ENCODE data around the gene IL17D. TPM values are rescaled to one million over a fixed set of nuclear protein-coding genes. Genes with fewer than 3 reads are reported as not detected.
"Not testable (repeated sequence)": the region's sequence is repeated elsewhere in the genome, so short reads cannot be mapped to it uniquely, and the experiment has no call there.

Gene IL17D
- total and polyA plus RNA-seq, 9 donors, result 1.7 to 12.6 (median 4.4) TPM

- Histone ChIP-seq H3K9me3 (no peaks in the 10 kb centered on the region), H3K27me3 (no peaks in the 10 kb centered on the region), H3K4me3 (no peak overlapping the region), H3K4me1 (ENCODE audit: insufficient read depth) (no peaks in the 10 kb centered on the region), H3K27ac (no peak overlapping the region), H3K36me3 (no peaks in the 10 kb centered on the region)
- DNase-seq, result no peak
- 95 to 97% (median 96%) methylated on average over 10 of the region's 10 CpGs for WGBS, 3 donors
- intact Hi-C loops (cut with DNase I), result no loop called here
- TF ChIP-seq POLR2A (IDR thresholded peaks at IDR 0.05) (no peak), CTCF (IDR thresholded peaks at IDR 0.05) (no peak), EP300 (IDR thresholded peaks at IDR 0.05) (no peak)
These were observed 23.0 kb upstream of the IL17D start for GRCh38 chr13:20680416-20681080.

- H3K4me1 ChIP-seq (ENCODE audit: insufficient read depth); intact Hi-C loops (cut with DNase I); H3K27me3 ChIP-seq; H3K27ac ChIP-seq; H3K4me3 ChIP-seq; H3K9me3 ChIP-seq; H3K36me3 ChIP-seq; DNase-seq: not testable (repeated sequence)
- WGBS, 3 donors, result 66 to 75% (median 72%) methylated on average over 5 of the region's 5 CpGs
These were observed 22.0 kb upstream of the IL17D start for GRCh38 chr13:20681481-20681880.

- intact Hi-C loops (cut with DNase I), result no loop called here
- TF ChIP-seq POLR2A (IDR thresholded peaks at IDR 0.05) (no peak), CTCF (IDR thresholded peaks at IDR 0.05) (no peak), EP300 (IDR thresholded peaks at IDR 0.05) (no peak)
- no peaks in the 10 kb centered on the region for H3K4me1 ChIP-seq (ENCODE audit: insufficient read depth)
- no peaks in the 10 kb centered on the region for H3K9me3 ChIP-seq
- H3K27ac ChIP-seq, result no peak overlapping the region
- no peak overlapping the region for H3K4me3 ChIP-seq
- no peaks in the 10 kb centered on the region for H3K36me3 ChIP-seq
- DNase-seq, result no peak
- H3K27me3 ChIP-seq, result no peaks in the 10 kb centered on the region
- WGBS, 3 donors, result 98 to 100% (median 98%) methylated on average over 1 of the region's 1 CpG
These were observed 21.4 kb upstream of the IL17D start for GRCh38 chr13:20682061-20682460.

- WGBS, 3 donors, result 89 to 95% (median 89%) methylated on average over 4 of the region's 4 CpGs
- TF ChIP-seq EP300 (IDR thresholded peaks at IDR 0.05) (no peak), CTCF (IDR thresholded peaks at IDR 0.05) (no peak), POLR2A (IDR thresholded peaks at IDR 0.05) (no peak)
- H3K4me3 ChIP-seq, result no peak overlapping the region
- intact Hi-C loops (cut with DNase I), result no loop called here
- H3K36me3 ChIP-seq, result no peaks in the 10 kb centered on the region
- H3K4me1 ChIP-seq (ENCODE audit: insufficient read depth), result no peaks in the 10 kb centered on the region
- no peak for DNase-seq
- no peaks in the 10 kb centered on the region for H3K27me3 ChIP-seq
- no peak overlapping the region for H3K27ac ChIP-seq
- H3K9me3 ChIP-seq, result no peaks in the 10 kb centered on the region
These were observed 19.5 kb upstream of the IL17D start for GRCh38 chr13:20684041-20684440.

- intact Hi-C loops (cut with DNase I), result no loop called here
- Histone ChIP-seq H3K9me3 (no peaks in the 10 kb centered on the region), H3K27ac (no peak overlapping the region), H3K36me3 (no peaks in the 10 kb centered on the region), H3K4me3 (no peak overlapping the region), H3K4me1 (ENCODE audit: insufficient read depth) (no peaks in the 10 kb centered on the region), H3K27me3 (no peaks in the 10 kb centered on the region)
- WGBS, 3 donors, result 75 to 78% (median 77%) methylated on average over 17 to 18 of the region's 18 CpGs
- no peak for TF ChIP-seq POLR2A (IDR thresholded peaks at IDR 0.05)
- no peak for TF ChIP-seq EP300 (IDR thresholded peaks at IDR 0.05)
- TF ChIP-seq CTCF (IDR thresholded peaks at IDR 0.05), result no peak
- no peak for DNase-seq
These were observed 19.0 kb upstream of the IL17D start for GRCh38 chr13:20684546-20684945.
